Stimulated activated naive CD8-positive, alpha-beta T cell treated with anti-CD3 and anti-CD28 coated beads, Interleukin-15, Interleukin-2, amounts not matched to agents 100 ng/mL and 50 ng/mL, for 24 hours (primary cell): ENCODE measurements around the gene CRABP2.

ENCODE experiments used
- H3K27ac Mint-ChIP-seq: one replicate; pipeline ENCODE4 v1.8.0; 2021; ENCODE audit warnings: mild to moderate bottlenecking, mixed read lengths
- H3K27me3 Mint-ChIP-seq: one replicate; pipeline ENCODE4 v1.8.0; 2021; ENCODE audit warnings: mixed read lengths
- H3K36me3 Mint-ChIP-seq: one replicate; pipeline ENCODE4 v1.8.0; 2021; ENCODE audit warnings: low read depth, mixed read lengths
- H3K4me1 Mint-ChIP-seq: one replicate; pipeline ENCODE4 v1.8.0; 2021; ENCODE audit warnings: low read depth, mixed read lengths
- H3K4me3 Mint-ChIP-seq: one replicate; pipeline ENCODE4 v1.8.0; 2021; ENCODE audit warnings: mild to moderate bottlenecking, mixed read lengths
- H3K9me3 Mint-ChIP-seq: one replicate; pipeline ENCODE4 v1.8.0; 2021; ENCODE audit warnings: mixed read lengths

The CRABP2 gene

GRCh38 chr1:156665539-156665938, 39.8 kb downstream of the CRABP2 start:
- no peaks in the 10 kb centered on the region for H3K27me3 Mint-ChIP-seq
- no peaks in the 10 kb centered on the region for H3K9me3 Mint-ChIP-seq
- H3K36me3 Mint-ChIP-seq, result no peaks in the 10 kb centered on the region
- H3K27ac Mint-ChIP-seq, result no peak overlapping the region
- no peak overlapping the region for H3K4me3 Mint-ChIP-seq
- peaks cover 23% of the 10 kb centered on the region for H3K4me1 Mint-ChIP-seq

- Mint-ChIP-seq H3K4me3 (no peak overlapping the region), H3K36me3 (no peaks in the 10 kb centered on the region), H3K4me1 (peaks cover 30% of the 10 kb centered on the region), H3K9me3 (no peaks in the 10 kb centered on the region), H3K27me3 (no peaks in the 10 kb centered on the region), H3K27ac (no peak overlapping the region)
Observed at GRCh38 chr1:156664767-156665411, 40.5 kb downstream of the CRABP2 start.

- no peaks in the 10 kb centered on the region for H3K9me3 Mint-ChIP-seq
- H3K4me3 Mint-ChIP-seq, result no peak overlapping the region
- H3K4me1 Mint-ChIP-seq, result peaks cover 37% of the 10 kb centered on the region
- H3K27me3 Mint-ChIP-seq, result no peaks in the 10 kb centered on the region
- no peaks in the 10 kb centered on the region for H3K36me3 Mint-ChIP-seq
- H3K27ac Mint-ChIP-seq, result no peak overlapping the region
Observed at GRCh38 chr1:156664046-156664766, 41.2 kb downstream of the CRABP2 start.

GRCh38 chr1:156663178-156663577, 42.2 kb downstream of the CRABP2 start:
- Mint-ChIP-seq H3K4me3 (no peak overlapping the region), H3K9me3 (no peaks in the 10 kb centered on the region), H3K27ac (peak overlapping the region; percentile 22), H3K4me1 (peaks cover 39% of the 10 kb centered on the region), H3K27me3 (no peaks in the 10 kb centered on the region), H3K36me3 (no peaks in the 10 kb centered on the region)

- Mint-ChIP-seq H3K9me3 (no peaks in the 10 kb centered on the region), H3K36me3 (no peaks in the 10 kb centered on the region), H3K4me3 (no peak overlapping the region), H3K27ac (peak overlapping the region; percentile 22), H3K4me1 (peaks cover 42% of the 10 kb centered on the region), H3K27me3 (no peaks in the 10 kb centered on the region)
Observed at GRCh38 chr1:156662800-156663055, 42.7 kb downstream of the CRABP2 start.

- Mint-ChIP-seq H3K4me3 (no peak overlapping the region), H3K36me3 (no peaks in the 10 kb centered on the region), H3K4me1 (peaks cover 47% of the 10 kb centered on the region), H3K27ac (no peak overlapping the region), H3K9me3 (no peaks in the 10 kb centered on the region), H3K27me3 (peaks cover 4% of the 10 kb centered on the region)
Observed at GRCh38 chr1:156662005-156662799, 43.2 kb downstream of the CRABP2 start.

- Mint-ChIP-seq H3K36me3 (no peaks in the 10 kb centered on the region), H3K4me1 (peaks cover 54% of the 10 kb centered on the region), H3K9me3 (no peaks in the 10 kb centered on the region), H3K4me3 (peak overlapping the region; percentile 86), H3K27me3 (peaks cover 19% of the 10 kb centered on the region), H3K27ac (peak overlapping the region; percentile 93)
Observed at GRCh38 chr1:156660752-156661112, 44.7 kb downstream of the CRABP2 start.

- Mint-ChIP-seq H3K4me1 (peaks cover 54% of the 10 kb centered on the region), H3K27ac (peak overlapping the region; percentile 93), H3K9me3 (no peaks in the 10 kb centered on the region), H3K36me3 (no peaks in the 10 kb centered on the region), H3K4me3 (peak overlapping the region; percentile 86), H3K27me3 (peaks cover 25% of the 10 kb centered on the region)
Observed at GRCh38 chr1:156659988-156660751, 45.2 kb downstream of the CRABP2 start.

GRCh38 chr1:156659661-156659987, 45.8 kb downstream of the CRABP2 start:
- Mint-ChIP-seq H3K27ac (no peak overlapping the region), H3K27me3 (peaks cover 27% of the 10 kb centered on the region), H3K36me3 (no peaks in the 10 kb centered on the region), H3K4me1 (peaks cover 54% of the 10 kb centered on the region), H3K4me3 (peak overlapping the region; percentile 65), H3K9me3 (no peaks in the 10 kb centered on the region)

GRCh38 chr1:156658945-156659574, 46.3 kb downstream of the CRABP2 start:
- Mint-ChIP-seq H3K9me3 (no peaks in the 10 kb centered on the region), H3K4me1 (peaks cover 51% of the 10 kb centered on the region), H3K4me3 (peak overlapping the region; percentile 65), H3K36me3 (no peaks in the 10 kb centered on the region), H3K27me3 (peaks cover 33% of the 10 kb centered on the region), H3K27ac (no peak overlapping the region)

- Mint-ChIP-seq H3K4me3 (no peak overlapping the region), H3K27me3 (peaks cover 38% of the 10 kb centered on the region), H3K27ac (no peak overlapping the region), H3K9me3 (no peaks in the 10 kb centered on the region), H3K4me1 (peaks cover 51% of the 10 kb centered on the region), H3K36me3 (no peaks in the 10 kb centered on the region)
Observed at GRCh38 chr1:156658496-156658895, 46.9 kb downstream of the CRABP2 start.

- no peak overlapping the region for H3K27ac Mint-ChIP-seq
- H3K4me1 Mint-ChIP-seq, result peaks cover 49% of the 10 kb centered on the region
- peak overlapping the region; percentile 75 for H3K4me3 Mint-ChIP-seq
- no peaks in the 10 kb centered on the region for H3K36me3 Mint-ChIP-seq
- no peaks in the 10 kb centered on the region for H3K9me3 Mint-ChIP-seq
- peaks cover 45% of the 10 kb centered on the region for H3K27me3 Mint-ChIP-seq
Observed at GRCh38 chr1:156657741-156658319, 47.6 kb downstream of the CRABP2 start.

GRCh38 chr1:156656806-156657740, 48.3 kb downstream of the CRABP2 start:
- Mint-ChIP-seq H3K9me3 (no peaks in the 10 kb centered on the region), H3K27ac (no peak overlapping the region), H3K36me3 (no peaks in the 10 kb centered on the region), H3K4me1 (peaks cover 44% of the 10 kb centered on the region), H3K27me3 (peaks cover 49% of the 10 kb centered on the region), H3K4me3 (peak overlapping the region; percentile 75)
